Head of caudate nucleus (tissue), 42 donors: ENCODE data around the gene OPCML.

Experiments
- DNase-seq, 42 donors: peaks; one replicate each; pipeline versions ENCODE4 v3.0.0 to v3.0.0-alpha.2; 2020 to 2021; ENCODE audit warnings: mixed read lengths in 7 of 42
- intact Hi-C: fragments of 100-400 bp; cut with DNase I; formaldehyde crosslinking; loops from one replicate; pipeline ENCODE4 v1.15.0; 2022

Gene OPCML

GRCh38 chr11:133507185-133507584 lies 25.1 kb downstream of the OPCML start:
- peak in 1 of 42 donors; percentile 33 for DNase-seq
- intact Hi-C loops, result no loop called here

- peak in 2 of 42 donors; percentile 17 to 40 for DNase-seq
- intact Hi-C loops, result no loop called here
Observed at GRCh38 chr11:133506551-133507094, 25.7 kb downstream of the OPCML start.

DNA sequence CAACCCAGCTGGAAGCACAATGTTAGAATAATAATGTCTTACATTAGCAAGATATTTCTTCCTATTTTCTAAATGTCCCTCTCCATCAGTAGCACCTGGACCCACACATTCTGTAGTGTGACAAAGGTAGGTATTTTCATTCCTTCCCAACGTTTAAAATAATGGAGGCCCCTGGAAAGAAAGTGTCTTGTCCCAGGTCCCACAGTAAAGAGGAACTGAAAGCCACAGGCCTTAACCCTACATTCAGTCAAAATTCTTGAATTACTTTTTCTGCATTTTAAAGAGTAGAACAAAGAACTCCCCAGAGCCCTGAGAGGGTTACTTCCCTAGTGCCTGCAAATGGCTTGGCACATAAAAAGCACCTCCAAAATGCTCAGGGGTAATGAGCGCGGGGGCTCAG lies 26.3 kb downstream of the OPCML start:
- intact Hi-C loops, result no loop called here
- DNase-seq, result peak in 1 of 42 donors; percentile 22

DNA sequence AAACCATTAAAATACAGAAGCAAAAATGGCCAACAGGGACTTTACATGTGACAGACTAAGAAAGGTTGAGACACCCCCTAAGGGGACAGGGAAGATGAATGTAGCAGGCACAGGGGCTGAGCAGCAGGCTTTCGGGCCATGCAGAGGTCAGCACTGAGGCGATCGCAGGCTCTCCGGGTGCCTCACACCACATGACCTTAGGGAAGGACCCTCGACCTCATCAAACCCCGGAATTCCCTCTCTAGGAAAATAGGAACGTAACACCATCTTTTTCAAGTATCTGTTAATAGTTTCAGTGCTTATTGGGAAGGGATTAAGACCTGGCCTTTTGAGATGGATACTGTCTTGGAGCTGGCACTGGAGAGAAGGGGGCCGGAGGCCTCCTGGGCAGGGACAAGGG lies 27.4 kb downstream of the OPCML start:
- intact Hi-C loops, result no loop called here

GRCh38 chr11:133503776-133504175 lies 28.5 kb downstream of the OPCML start:
- DNase-seq, result peak in 1 of 42 donors; percentile 39
- intact Hi-C loops, result no loop called here

More for the DNA sequence above, 27.4 kb downstream of the OPCML start:
- peak in 1 of 42 donors; percentile 10 for DNase-seq

DNA sequence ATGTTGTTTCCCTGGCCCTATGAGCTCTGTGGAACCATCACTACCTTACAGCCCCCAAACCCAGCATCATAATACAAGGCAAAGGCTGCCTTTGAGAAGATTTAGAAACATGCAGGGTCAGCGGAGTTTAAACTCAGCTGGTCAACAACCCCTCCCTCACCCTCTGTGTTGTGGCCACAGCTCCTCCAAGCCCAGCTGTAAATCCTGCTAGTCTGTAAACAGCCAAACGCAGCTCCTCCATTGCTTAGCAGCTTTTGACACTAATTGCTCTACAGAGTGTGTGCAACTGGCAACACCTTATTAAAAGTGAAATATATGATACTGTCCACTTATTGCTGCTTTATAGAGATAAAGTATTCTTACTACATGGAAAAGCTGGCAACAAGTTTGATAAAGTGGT lies 29.1 kb downstream of the OPCML start:
- intact Hi-C loops, result no loop called here
- peak in 1 of 42 donors; percentile 14 for DNase-seq

DNA sequence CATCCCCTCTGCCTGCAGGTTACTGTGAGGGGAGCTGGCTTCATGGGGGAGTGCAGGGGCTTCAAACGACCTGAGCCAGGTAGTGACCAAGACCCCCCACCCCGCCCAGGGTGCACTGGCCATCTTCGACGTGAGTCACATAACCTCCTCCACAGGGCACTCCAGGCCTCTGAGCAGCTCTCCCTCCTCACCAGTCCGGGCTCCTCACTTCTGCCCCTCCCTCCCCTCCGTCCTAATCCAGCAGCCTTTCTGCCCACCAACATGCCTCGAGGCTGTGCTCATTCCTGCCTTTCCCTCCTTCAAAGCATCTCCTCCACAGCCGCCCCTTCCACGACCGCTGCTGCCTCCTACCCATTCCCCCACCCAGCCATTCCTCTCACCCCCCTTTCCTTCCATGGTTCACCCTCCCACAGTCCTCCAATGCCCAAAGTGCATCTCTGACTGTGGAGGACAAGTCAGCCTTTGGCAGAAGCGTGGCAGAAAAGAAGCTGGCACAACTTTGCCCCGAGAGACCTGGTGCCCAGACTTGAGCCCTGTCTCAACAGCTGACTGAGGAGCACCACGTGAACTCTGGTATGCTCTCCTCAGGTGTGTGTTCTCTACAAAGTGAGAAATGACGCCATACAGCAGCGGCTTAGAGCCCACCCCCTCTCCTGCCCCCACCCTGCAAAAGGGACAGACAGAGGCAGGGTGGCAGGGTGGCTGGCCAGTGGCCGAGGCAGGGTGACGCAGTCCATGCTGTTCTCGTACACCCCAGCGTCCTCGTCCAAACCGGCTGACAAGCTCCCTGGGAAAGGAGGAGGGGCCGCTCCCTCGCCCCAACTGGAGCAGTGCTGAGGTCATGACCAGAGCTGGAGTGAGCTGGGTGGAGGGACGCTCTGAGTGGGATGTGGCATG lies 30.4 kb downstream of the OPCML start:
- peak in 1 of 42 donors; percentile 42 for DNase-seq
- intact Hi-C loops, result no loop called here

- intact Hi-C loops, result no loop called here
- DNase-seq, result peak in 1 of 42 donors; percentile 41
Observed at GRCh38 chr11:133500936-133501335, 31.4 kb downstream of the OPCML start.

- intact Hi-C loops, result no loop called here
- DNase-seq, result peak in 1 of 42 donors; percentile 33
Observed at GRCh38 chr11:133500435-133500834, 31.9 kb downstream of the OPCML start.

- intact Hi-C loops, result no loop called here
- peak in 1 of 42 donors; percentile 28 for DNase-seq
Observed at GRCh38 chr11:133498969-133499368, 33.3 kb downstream of the OPCML start.

GRCh38 chr11:133497477-133498140 lies 34.7 kb downstream of the OPCML start:
- DNase-seq, result peak in 1 of 42 donors; percentile 18
- intact Hi-C loops, result no loop called here

- intact Hi-C loops, result no loop called here
- DNase-seq, result peak in 1 of 42 donors; percentile 26
Observed at GRCh38 chr11:133492895-133493294, 39.4 kb downstream of the OPCML start.

GRCh38 chr11:133491680-133492383 lies 40.5 kb downstream of the OPCML start:
- DNase-seq, result peak in 6 of 42 donors; percentile 14 to 42 (median 17)
- intact Hi-C loops, result no loop called here

- intact Hi-C loops, result no loop called here
- no peak for DNase-seq
Observed at GRCh38 chr11:133480722-133481121, 51.6 kb downstream of the OPCML start.

DNA sequence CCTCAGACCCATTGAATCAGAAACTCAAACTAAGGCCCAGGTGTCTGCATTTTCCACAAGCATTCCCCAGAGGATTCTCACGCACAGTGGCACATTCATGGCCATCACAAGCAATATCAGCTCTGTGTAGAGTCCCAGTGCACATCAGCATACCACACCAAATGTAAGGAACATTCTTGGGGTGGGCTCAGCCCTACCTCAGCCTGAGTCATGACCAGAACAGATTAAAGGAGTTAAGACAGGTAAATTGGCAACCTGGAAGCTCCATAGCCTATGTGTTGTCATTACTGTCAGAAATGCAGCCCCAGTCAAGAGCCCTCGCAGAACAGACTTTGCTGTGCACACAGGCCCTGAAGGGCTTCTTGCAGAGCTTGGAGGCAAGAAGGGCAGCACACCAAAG lies 53.1 kb downstream of the OPCML start:
- no peak for DNase-seq
- intact Hi-C loops, result no loop called here

- peak in 9 of 42 donors; percentile 22 to 65 (median 38) for DNase-seq
- intact Hi-C loops, result no loop called here
Observed at GRCh38 chr11:133477251-133477625, 55.1 kb downstream of the OPCML start.

DNA sequence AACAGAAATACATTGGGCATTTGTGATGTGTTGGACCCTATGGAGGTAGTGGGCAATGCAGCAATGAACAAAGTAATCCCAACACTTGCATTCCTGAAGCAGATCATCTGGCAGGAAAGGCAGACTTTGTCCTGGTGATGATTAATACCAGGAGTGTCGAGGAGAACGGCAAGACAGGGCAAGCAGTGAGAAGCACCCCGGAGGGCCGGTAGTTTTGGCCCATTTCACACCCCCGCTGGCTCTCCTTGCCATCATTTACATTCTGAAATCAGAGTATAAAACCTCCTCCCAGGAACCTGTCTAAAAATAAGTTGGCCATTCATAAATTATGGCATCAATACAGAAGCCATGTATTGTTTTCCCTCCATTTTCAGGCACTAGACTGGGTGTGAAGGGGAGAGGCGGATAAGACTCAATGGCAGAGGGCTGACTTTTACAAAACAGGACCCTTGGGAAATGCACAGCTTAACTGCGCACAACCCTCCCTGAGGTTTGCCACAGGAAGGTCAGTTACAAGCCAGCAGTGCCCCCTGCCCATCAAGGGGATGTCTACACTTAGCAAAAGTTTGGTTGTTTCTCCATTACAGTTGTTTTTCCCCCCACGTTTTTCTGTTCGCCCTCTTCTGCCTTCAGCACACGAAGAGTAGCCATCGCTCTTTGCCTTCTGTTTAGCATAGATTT lies 55.6 kb downstream of the OPCML start:
- intact Hi-C loops, result no loop called here
- DNase-seq, result no peak

DNA sequence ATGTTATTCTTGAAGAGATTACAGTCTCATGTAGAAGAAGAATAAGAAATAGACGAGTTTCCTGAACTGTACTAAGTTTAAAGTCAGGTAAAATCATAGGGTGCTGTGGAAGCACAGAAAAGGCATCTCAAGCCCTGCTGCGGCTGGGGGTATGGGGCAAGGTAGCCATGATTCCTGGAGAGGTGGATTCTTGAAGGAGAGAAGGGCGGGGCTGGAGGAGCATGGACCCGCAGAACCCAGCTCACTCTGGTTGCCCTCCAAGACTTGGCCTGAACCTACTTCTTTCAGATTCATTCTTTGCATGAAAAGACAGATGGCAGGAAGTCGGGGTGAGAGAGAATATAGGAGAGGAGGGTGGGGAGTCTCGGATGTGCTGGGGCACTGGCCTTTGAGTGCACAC lies 57.8 kb downstream of the OPCML start:
- intact Hi-C loops, result no loop called here

GRCh38 chr11:133467686-133468085 lies 64.6 kb downstream of the OPCML start:
- peak in 2 of 42 donors; percentile 11 to 28 for DNase-seq

More for the DNA sequence above, 57.8 kb downstream of the OPCML start:
- DNase-seq, result no peak

More at GRCh38 chr11:133467686-133468085, 64.6 kb downstream of the OPCML start:
- intact Hi-C loops, result no loop called here
